SJCRH30 (cell line): Measurements from ENCODE around the gene PLET1. TPM values are rescaled to one million over a fixed set of nuclear protein-coding genes. Genes with fewer than 3 reads are reported as not detected.

Source experiments
- DNase-seq, 2 experiments: peaks; one replicate each; pipeline ENCODE4 v3.0.0-alpha.2; 2015 to 2020
- H3K27ac ChIP-seq: fragments of 250-450 bp; sonication (Bioruptor Pico); 2 replicates; pipeline ENCODE4 v1.5.1; 2020; ENCODE audit warnings: mild to moderate bottlenecking, moderate library complexity
- H3K27me3 ChIP-seq: fragments of 250-450 bp; sonication (Bioruptor Pico); 2 replicates; pipeline ENCODE4 v1.5.1; 2020; ENCODE audit warnings: mild to moderate bottlenecking, moderate library complexity
- H3K36me3 ChIP-seq: fragments of 250-450 bp; sonication (Bioruptor Pico); 2 replicates; pipeline ENCODE4 v1.5.1; 2020; ENCODE audit warnings: mild to moderate bottlenecking, moderate library complexity
- H3K4me1 ChIP-seq: fragments of 250-450 bp; sonication (Bioruptor Pico); 2 replicates; pipeline ENCODE4 v1.5.1; 2020; ENCODE audit warnings: mild to moderate bottlenecking, moderate library complexity
- H3K4me3 ChIP-seq: fragments of 250-450 bp; sonication (Bioruptor Pico); 2 replicates; pipeline ENCODE4 v1.5.1; 2020; ENCODE audit warnings: mild to moderate bottlenecking, moderate library complexity
- H3K9me3 ChIP-seq: fragments of 250-450 bp; sonication (Bioruptor Pico); replicated peaks from 2 replicates; pipeline ENCODE4 v1.5.1; 2020; ENCODE audit warnings: mild to moderate bottlenecking, moderate library complexity
- total RNA-seq: library from RNA; depleted of rRNA; stranded (reverse); fragments of >200 nt; shearing (Covaris generic); gene quantifications from 2 replicates; pipeline ENCODE4 v1.2.3, GENCODE V29; 2014

Gene PLET1
- total RNA-seq, 1 experiment from 2014 or later = not detected

- H3K27ac ChIP-seq = no peak overlapping the region
- no peaks in the 10 kb centered on the region for H3K4me1 ChIP-seq
- DNase-seq = no peak
- no peaks in the 10 kb centered on the region for H3K36me3 ChIP-seq
- H3K9me3 ChIP-seq = no peaks in the 10 kb centered on the region
- H3K4me3 ChIP-seq = no peak overlapping the region
- no peaks in the 10 kb centered on the region for H3K27me3 ChIP-seq
These were observed 12.4 kb upstream of the PLET1 start for GRCh38 chr11:112273066-112273465.

DNA sequence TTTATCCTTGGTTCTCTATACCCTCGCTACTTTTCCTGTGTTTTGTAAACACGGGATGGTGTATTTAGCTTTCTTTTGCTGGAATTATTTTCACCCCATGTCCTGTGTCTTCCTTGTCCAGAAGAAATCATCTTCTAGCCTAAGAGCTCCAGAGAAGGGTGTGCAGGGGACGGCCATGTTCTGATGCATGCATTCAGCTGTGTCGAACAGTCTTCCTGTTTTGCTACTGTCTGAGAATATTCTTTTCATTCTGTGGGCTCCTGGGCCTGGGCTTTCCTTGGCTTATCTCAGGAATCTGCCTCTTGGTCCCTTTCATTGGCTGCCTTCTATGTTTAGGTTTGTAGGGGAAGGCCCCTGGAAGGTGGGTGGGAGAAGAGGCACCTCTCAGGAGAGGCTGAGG, 10.6 kb upstream of the PLET1 start:
- no peak overlapping the region for H3K27ac ChIP-seq
- H3K27me3 ChIP-seq = no peaks in the 10 kb centered on the region
- no peaks in the 10 kb centered on the region for H3K4me1 ChIP-seq
- no peaks in the 10 kb centered on the region for H3K9me3 ChIP-seq
- no peak for DNase-seq
- no peak overlapping the region for H3K4me3 ChIP-seq
- no peaks in the 10 kb centered on the region for H3K36me3 ChIP-seq

DNA sequence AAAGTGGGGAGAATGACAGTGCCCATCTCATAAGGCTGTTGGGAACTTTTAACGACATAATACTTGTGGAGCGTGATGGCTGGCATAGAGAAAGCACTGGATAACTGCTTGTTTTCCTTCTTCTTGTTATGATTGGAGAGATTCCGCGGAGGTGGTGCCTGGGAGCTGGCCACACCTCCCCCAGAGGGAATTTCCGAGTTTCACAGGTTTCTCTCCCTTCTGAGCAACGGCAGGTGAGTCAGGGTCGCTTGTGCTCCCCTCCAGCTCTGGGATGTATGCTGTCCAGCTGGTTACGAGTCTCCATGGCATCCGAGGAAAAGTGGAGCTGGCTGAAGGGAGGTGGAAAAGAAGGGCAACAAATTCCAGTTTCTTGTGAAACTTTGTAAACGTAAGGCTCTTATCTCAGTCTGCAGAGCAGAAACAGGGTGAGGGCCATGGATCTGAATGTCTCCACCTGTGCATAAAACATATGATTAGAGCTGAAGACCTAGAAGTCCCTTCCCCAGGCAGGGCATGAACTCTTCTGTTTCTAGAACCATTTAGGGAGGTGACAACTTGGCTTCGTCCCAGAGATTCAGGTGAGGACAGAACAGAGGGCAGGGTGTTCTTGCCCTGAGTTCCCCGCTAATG, 10.0 kb upstream of the PLET1 start:
- Histone ChIP-seq H3K4me3 (no peak overlapping the region), H3K9me3 (no peaks in the 10 kb centered on the region), H3K27me3 (no peaks in the 10 kb centered on the region), H3K4me1 (no peaks in the 10 kb centered on the region), H3K36me3 (no peaks in the 10 kb centered on the region), H3K27ac (no peak overlapping the region)
- DNase-seq = no peak

DNA sequence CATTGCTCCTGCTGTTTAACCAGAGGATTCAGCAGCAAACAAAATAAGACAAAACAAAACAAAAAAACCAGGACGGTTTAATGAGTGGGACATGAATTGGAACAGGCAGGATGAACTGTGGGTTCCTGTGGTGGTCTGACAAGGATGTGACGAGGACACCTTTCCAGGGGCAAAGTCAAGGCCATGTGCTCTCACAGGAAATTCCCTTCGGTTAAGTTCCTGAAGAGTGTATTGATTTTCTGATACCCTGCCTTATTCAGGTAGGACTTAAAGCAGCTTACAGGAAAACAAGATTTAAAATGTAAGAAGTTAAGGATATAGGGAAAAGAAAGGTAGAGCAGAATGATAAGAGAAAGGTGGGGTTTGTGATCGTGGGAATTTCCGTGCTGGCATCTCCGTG, 8.5 kb upstream of the PLET1 start:
- H3K27me3 ChIP-seq = no peaks in the 10 kb centered on the region
- H3K27ac ChIP-seq = no peak overlapping the region
- H3K36me3 ChIP-seq = no peaks in the 10 kb centered on the region
- no peaks in the 10 kb centered on the region for H3K9me3 ChIP-seq
- DNase-seq = no peak
- no peaks in the 10 kb centered on the region for H3K4me1 ChIP-seq
- no peak overlapping the region for H3K4me3 ChIP-seq

- Histone ChIP-seq H3K4me3 (no peak overlapping the region), H3K27me3 (no peaks in the 10 kb centered on the region), H3K9me3 (no peaks in the 10 kb centered on the region), H3K36me3 (no peaks in the 10 kb centered on the region), H3K4me1 (no peaks in the 10 kb centered on the region), H3K27ac (no peak overlapping the region)
- DNase-seq = no peak
These were observed 7.7 kb upstream of the PLET1 start for GRCh38 chr11:112268406-112268805.

DNA sequence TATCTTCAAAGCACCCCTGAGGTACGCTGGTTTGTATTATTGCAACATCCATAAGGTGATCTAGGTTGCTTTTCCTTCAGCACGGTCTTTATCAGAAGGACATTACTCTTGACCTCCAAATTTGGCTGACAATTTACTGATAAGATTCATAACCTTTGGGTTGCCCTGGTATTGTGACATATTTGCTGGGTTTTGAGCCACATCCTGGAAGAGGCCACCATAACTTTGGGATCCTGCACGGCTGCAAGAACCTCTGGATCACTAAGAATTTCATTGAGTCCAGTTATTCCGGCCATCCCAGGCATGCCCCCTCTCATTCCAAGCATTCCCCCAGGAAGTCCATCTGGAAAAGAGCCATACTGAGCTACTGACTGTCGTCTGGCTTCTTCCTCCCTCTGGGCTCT, 6.5 kb upstream of the PLET1 start:
- H3K36me3 ChIP-seq = no peaks in the 10 kb centered on the region
- H3K27me3 ChIP-seq = no peaks in the 10 kb centered on the region
- no peaks in the 10 kb centered on the region for H3K4me1 ChIP-seq
- H3K27ac ChIP-seq = no peak overlapping the region
- no peaks in the 10 kb centered on the region for H3K9me3 ChIP-seq
- DNase-seq = no peak
- no peak overlapping the region for H3K4me3 ChIP-seq

GRCh38 chr11:112266410-112266778, 5.7 kb upstream of the PLET1 start:
- no peaks in the 10 kb centered on the region for H3K9me3 ChIP-seq
- no peaks in the 10 kb centered on the region for H3K36me3 ChIP-seq
- H3K27ac ChIP-seq = no peak overlapping the region
- no peak overlapping the region for H3K4me3 ChIP-seq
- no peaks in the 10 kb centered on the region for H3K4me1 ChIP-seq
- H3K27me3 ChIP-seq = no peaks in the 10 kb centered on the region
- DNase-seq = no peak

DNA sequence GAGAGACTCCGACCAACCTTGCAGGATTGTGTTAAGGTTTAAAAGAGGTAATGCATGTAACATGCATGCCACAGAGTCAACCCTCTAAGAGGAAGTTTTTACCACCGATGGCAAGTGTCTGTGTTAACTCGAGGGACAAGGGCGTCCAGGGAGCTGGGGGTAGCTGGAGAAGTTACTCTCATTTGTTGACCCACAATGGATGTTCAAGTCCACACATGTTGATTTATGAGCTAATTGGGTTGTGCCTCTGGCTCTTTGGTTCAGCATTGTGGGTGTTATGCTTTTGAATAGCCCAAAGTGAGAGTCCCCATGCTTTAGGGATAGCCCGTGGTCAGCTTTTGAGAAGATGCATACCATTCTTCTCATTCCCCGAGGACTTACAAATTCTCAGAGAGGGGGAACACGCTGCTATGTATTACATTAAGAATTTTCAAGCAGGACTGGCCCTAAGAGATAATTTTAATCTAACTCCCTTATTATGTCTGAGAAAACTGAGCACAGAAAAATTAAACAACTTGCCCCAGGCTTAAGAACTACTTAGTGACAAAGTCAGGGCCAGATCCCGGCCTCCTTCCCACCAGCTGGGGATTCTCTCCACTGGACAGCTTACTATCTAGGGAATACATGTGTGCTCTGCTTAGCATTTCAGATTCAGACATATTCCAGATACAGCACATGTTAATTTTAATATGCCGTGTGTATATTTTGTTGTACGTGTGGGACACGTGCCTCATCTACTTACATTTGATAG, 5.2 kb upstream of the PLET1 start:
- Histone ChIP-seq H3K9me3 (no peaks in the 10 kb centered on the region), H3K27me3 (no peaks in the 10 kb centered on the region), H3K36me3 (no peaks in the 10 kb centered on the region), H3K27ac (no peak overlapping the region), H3K4me1 (no peaks in the 10 kb centered on the region), H3K4me3 (no peak overlapping the region)
- DNase-seq = no peak

- H3K27me3 ChIP-seq = no peaks in the 10 kb centered on the region
- no peaks in the 10 kb centered on the region for H3K9me3 ChIP-seq
- DNase-seq = peak; percentile 25 to 51
- H3K4me3 ChIP-seq = peak overlapping the region; percentile 17
- H3K4me1 ChIP-seq = no peaks in the 10 kb centered on the region
- H3K36me3 ChIP-seq = no peaks in the 10 kb centered on the region
- no peak overlapping the region for H3K27ac ChIP-seq
These were observed 5.5 kb downstream of the PLET1 start for GRCh38 chr11:112255067-112255720.

DNA sequence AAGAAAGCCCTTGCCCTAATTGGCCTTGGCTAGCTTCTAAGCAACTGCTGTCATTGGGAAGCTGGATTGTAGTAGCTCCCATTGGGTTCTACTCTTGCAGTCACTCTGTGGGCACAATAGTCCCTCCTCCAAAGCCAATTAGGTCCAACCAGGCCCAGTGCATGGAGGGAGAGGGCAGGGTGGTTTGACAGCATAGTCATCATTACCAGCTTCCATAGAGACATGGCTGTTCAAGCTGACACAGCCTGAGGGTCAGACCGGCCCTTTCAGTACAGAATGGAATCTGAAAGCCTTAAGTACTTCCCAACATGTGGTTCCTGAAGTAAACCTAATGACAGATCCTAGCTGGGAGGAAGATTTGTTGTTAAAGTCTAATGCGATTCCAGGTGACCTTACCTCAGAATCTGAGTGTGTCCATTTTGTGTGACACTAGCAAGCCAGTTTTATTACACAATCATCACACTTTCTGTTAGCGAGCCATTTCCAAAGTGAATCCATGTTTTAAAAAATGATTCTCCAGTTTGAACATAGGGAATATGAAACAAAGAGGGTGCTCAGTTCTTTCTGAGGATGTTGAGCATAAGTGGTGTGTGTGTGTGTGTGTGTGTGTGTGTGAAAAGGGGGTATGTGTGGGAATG, 6.9 kb downstream of the PLET1 start:
- Histone ChIP-seq H3K36me3 (no peaks in the 10 kb centered on the region), H3K9me3 (no peaks in the 10 kb centered on the region), H3K27ac (no peak overlapping the region), H3K4me3 (no peak overlapping the region), H3K4me1 (no peaks in the 10 kb centered on the region), H3K27me3 (no peaks in the 10 kb centered on the region)
- DNase-seq = no peak

DNA sequence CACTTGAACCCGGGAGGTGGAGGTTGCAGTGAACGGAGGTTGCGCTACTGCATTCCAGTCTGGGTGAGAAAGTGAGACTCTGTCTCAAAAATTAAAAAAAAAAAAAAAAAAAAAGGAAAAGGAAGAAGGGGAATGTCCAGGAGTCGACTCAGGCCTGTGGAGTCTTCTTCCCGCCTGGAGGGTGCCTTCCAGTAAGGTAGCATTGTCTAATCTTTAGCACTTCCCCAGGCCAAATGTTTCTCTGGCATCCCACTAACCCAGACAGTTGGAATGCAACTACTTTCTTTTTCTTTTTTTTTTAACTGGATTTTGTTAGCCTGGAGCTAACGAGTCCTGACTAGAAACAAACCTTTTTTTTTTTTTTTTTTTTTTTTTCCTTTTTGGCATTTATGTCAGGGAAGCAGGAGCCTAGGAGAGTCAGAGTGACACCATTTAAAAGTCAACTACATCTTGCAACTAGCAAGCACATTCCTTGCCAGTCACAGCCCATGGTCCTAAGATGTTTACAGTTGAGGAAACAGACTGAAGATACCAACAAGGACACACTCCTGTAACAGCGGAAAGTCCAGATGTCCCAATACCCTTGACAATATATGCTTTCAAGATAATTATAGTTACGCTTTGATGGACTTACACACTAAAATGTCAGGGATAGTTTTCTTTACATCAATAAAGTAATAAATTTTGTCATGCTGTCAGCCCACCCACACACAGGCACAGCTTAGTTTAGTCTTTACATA, 10.6 kb downstream of the PLET1 start:
- H3K27ac ChIP-seq = no peak overlapping the region
- DNase-seq = no peak
- H3K27me3 ChIP-seq = no peaks in the 10 kb centered on the region
- no peaks in the 10 kb centered on the region for H3K36me3 ChIP-seq
- no peak overlapping the region for H3K4me3 ChIP-seq
- H3K4me1 ChIP-seq = no peaks in the 10 kb centered on the region
- H3K9me3 ChIP-seq = no peaks in the 10 kb centered on the region

DNA sequence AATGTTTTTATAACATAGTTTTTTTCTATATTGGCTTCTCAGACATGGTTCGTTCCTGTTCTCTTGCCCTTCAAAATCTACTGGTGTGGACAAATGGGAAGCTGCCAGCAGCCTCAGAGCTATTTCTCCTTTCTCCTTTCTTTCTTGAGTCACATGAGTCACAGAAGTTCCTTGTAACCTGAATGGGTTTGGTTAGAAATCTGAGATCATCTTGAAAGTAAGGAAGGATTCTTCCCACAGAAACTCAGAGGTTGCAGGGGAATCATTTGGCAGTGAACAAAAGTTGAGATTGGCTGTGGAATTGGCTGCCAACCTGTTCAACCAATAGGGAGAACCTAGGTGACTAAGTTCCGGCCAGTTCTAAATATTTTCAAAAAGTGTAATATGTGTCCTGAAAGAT, 12.5 kb downstream of the PLET1 start:
- H3K36me3 ChIP-seq = no peaks in the 10 kb centered on the region
- peaks cover 3% of the 10 kb centered on the region; the same call in 1 of the 2 replicates for H3K9me3 ChIP-seq
- no peaks in the 10 kb centered on the region for H3K27me3 ChIP-seq
- DNase-seq = no peak
- no peak overlapping the region for H3K4me3 ChIP-seq
- no peaks in the 10 kb centered on the region for H3K4me1 ChIP-seq
- no peak overlapping the region for H3K27ac ChIP-seq

DNA sequence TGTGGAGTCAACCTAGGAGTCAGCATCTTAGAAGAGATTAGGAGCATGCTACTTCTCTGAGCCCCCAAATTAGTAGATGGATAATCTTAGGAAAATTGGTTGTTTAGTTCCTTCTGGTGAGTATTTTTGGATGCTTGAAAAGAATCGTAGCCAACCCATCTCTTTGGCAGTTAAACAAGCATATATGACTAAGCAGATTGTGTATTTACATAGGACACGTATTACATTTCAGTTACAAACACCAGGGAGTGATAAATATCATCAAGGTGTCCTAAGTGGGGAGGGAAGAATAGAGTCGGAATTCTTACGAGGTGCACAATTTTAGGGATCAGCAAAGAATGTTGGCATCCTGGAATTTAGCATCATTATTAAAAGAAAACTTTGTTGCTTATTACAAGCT, 13.5 kb downstream of the PLET1 start:
- peaks cover 3% of the 10 kb centered on the region; the same call in 1 of the 2 replicates for H3K9me3 ChIP-seq
- no peak for DNase-seq
- no peak overlapping the region for H3K27ac ChIP-seq
- no peaks in the 10 kb centered on the region for H3K4me1 ChIP-seq
- no peak overlapping the region for H3K4me3 ChIP-seq
- no peaks in the 10 kb centered on the region for H3K36me3 ChIP-seq
- no peaks in the 10 kb centered on the region for H3K27me3 ChIP-seq

DNA sequence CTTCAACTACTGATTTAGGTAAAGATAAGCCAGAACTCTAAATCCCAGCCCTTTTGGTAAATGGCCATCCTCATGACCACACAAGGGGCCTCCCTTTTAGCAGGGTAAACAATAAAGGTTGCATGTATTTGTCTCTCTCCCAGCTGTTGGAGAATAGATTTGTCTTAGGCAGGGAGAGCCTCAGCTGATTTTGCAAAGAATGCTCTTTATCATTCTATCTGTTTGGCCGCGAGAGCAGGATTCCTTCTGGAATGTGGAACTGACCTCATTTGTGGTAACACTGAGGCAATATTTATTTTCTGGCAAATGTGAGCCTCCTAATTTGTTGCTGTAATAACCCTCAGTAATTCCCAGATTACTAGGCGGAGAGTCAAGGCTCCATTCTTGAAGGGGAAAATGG, 19.2 kb downstream of the PLET1 start:
- peak; percentile 57 to 68 for DNase-seq
- no peak overlapping the region for H3K27ac ChIP-seq

More for the DNA sequence above, 19.2 kb downstream of the PLET1 start:
- Histone ChIP-seq H3K4me3 (no peak overlapping the region), H3K27me3 (no peaks in the 10 kb centered on the region), H3K36me3 (peaks cover 4% of the 10 kb centered on the region; the same call in 1 of the 2 replicates), H3K9me3 (peaks cover 3% of the 10 kb centered on the region; the same call in 1 of the 2 replicates), H3K4me1 (peaks cover 15% of the 10 kb centered on the region)
